Transverse colon (tissue), 4 donors: ENCODE measurements around the gene TPSG1. TPM values are rescaled to one million over a fixed set of nuclear protein-coding genes. Genes with fewer than 3 reads are reported as not detected.

Source experiments
- DNase-seq: peaks from one replicate; pipeline ENCODE4 v3.0.0-alpha.2; 2019
- H3K27ac ChIP-seq, 4 donors: fragments of 200-600 bp; sonication (generic); 2 replicates each; pipeline ENCODE4 v1.5.1; 2016 to 2018; ENCODE audit warnings: inconsistent platforms in 4 of 4
- H3K27me3 ChIP-seq: fragments of 200-600 bp; sonication (generic); 2 replicates; pipeline ENCODE4 v1.5.1; 2017; ENCODE audit warnings: inconsistent platforms
- H3K36me3 ChIP-seq, 4 donors: fragments of 200-600 bp; sonication (generic); 2 replicates each; pipeline ENCODE4 v1.5.1; 2017 to 2019; ENCODE audit warnings: inconsistent platforms in 4 of 4
- H3K4me1 ChIP-seq, 4 donors: fragments of 200-600 bp; sonication (generic); 2 replicates each; pipeline ENCODE4 v1.5.1; 2017 to 2020; ENCODE audit warnings: inconsistent platforms in 4 of 4
- H3K4me3 ChIP-seq, 4 donors: fragments of 200-600 bp; sonication (generic); 1 replicate in 1 of 4; 2 replicates in 3 of 4; pipeline versions ENCODE4 v1.5.1 to v1.6.1; 2017 to 2019; ENCODE audit warnings: inconsistent platforms in 4 of 4
- H3K9me3 ChIP-seq, 2 donors: fragments of 200-600 bp; sonication (generic); 2 replicates each; pipeline ENCODE4 v1.5.1; 2017 to 2019; ENCODE audit warnings: inconsistent platforms in 2 of 2
- CTCF ChIP-seq, 5 experiments: fragments of 200-600 bp in 3 of 5; fragments of 450-650 bp in 2 of 5; sonication (generic) in 3 of 5; IDR thresholded peaks; 1 replicate in 2 of 5; 2 replicates in 3 of 5; pipeline ENCODE4 v1.5.1; 2016 to 2017; ENCODE audit warnings: antibody characterized with exemption in 5 of 5, inconsistent platforms in 3 of 5, mild to moderate bottlenecking in 2 of 5, moderate library complexity in 1 of 5
- EP300 ChIP-seq: sonication (generic); formaldehyde crosslinking; IDR thresholded peaks from one replicate; pipeline ENCODE4 v1.6.1; 2017; ENCODE audit warnings: antibody characterized with exemption, low read depth
- POLR2A ChIP-seq: fragments of 450-650 bp; IDR thresholded peaks from one replicate; pipeline ENCODE4 v1.6.1; 2016; ENCODE audit warnings: antibody characterized with exemption, mild to moderate bottlenecking, moderate library complexity
- POLR2AphosphoS5 ChIP-seq, 3 donors: sonication (generic); formaldehyde crosslinking; IDR thresholded peaks; one replicate each; pipeline ENCODE4 v1.6.1; 2016; ENCODE audit warnings: antibody characterized with exemption in 3 of 3
- WGBS, 2 donors: methylation state at CpG; one replicate each; pipeline ENCODE4 v1.1.5; 2018; ENCODE audit warnings: low coverage in 1 of 2; 5-methylcytosine and 5-hydroxymethylcytosine counted together
- in situ Hi-C, 4 donors: fragments of 200-750 bp; cut with MboI; loops; one replicate each; pipeline versions ENCODE4 v1.15.0 to v1.15.1; 2017; ENCODE audit warnings: low sequenced_read_pairs in 3 of 4, low pct_ligation_motif_present in 1 of 4, low pct_unique_long_range_greater_than_20kb in 1 of 4
- intact Hi-C: fragments of 100-400 bp; cut with DNase I; formaldehyde crosslinking; loops from one replicate; pipeline ENCODE4 v1.15.1; 2023; ENCODE audit warnings: low total_unique reads
- total RNA-seq, 4 donors: library from RNA; depleted of rRNA; stranded (reverse); fragments of >200 nt; gene quantifications; one replicate each; pipeline ENCODE4 v1.1.0, GENCODE V29; 2016

The TPSG1 gene
- total RNA-seq, 4 donors from 2014 or later, result 20.9 to 41.0 (median 24.0) TPM; not detected in 1

DNA sequence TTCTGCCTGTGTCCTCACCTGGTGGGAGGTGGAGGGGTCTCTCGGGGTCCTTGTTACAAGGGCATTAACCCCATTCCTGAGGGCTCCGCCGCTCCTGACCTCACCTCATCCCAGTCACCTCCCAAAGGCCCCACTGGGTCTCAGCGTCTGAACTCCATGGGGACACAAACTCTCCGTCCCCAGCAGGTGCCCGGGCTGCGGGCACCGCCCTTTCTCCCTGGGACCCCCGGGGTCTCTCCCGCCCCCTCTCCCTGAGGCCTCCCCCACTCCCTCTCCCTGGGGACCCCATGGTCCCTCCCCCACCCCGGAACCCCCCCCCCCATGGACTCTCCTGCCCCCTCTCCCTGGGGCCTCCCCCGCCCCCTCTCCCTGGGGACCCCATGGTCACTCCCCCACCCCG lies 47.3 kb downstream of the TPSG1 start:
- no peak for TF ChIP-seq POLR2AphosphoS5 (IDR thresholded peaks at IDR 0.05)
- TF ChIP-seq POLR2A, result no peak
- no peak for TF ChIP-seq CTCF (IDR thresholded peaks at IDR 0.05)
- no peak for TF ChIP-seq EP300
- in situ Hi-C loops, result no loop called here
- Histone ChIP-seq H3K36me3 (no peaks in the 10 kb centered on the region), H3K27me3 (peaks cover 8% of the 10 kb centered on the region), H3K9me3 (no peaks in the 10 kb centered on the region), H3K4me3 (no peak overlapping the region), H3K27ac (peak overlapping the region in 2 of 4 donors; percentile 82 to 92), H3K4me1 (peaks cover 10 to 37% (median 26%) of the 10 kb centered on the region in 4 donors)
- intact Hi-C loops, result no loop called here
- 74% methylated on average over 11 of the region's 13 CpGs; no CpG with 5 or more reads in 1 of the 2 donors for WGBS, 2 donors
- DNase-seq, result no peak

GRCh38 chr16:1177053-1177452 lies 48.0 kb downstream of the TPSG1 start:
- in situ Hi-C loops (no loop called here), intact Hi-C loops (no loop called here)
- Histone ChIP-seq H3K9me3 (no peaks in the 10 kb centered on the region), H3K27ac (peak overlapping the region in 3 of 4 donors; percentile 82 to 92 (median 83)), H3K27me3 (peaks cover 8% of the 10 kb centered on the region), H3K36me3 (no peaks in the 10 kb centered on the region), H3K4me3 (no peak overlapping the region), H3K4me1 (peaks cover 6 to 32% (median 20%) of the 10 kb centered on the region in 4 donors)
- DNase-seq, result no peak
- 78% methylated on average over 19 of the region's 19 CpGs; no CpG with 5 or more reads in 1 of the 2 donors for WGBS, 2 donors
- TF ChIP-seq POLR2AphosphoS5 (IDR thresholded peaks at IDR 0.05) (no peak), POLR2A (no peak), CTCF (IDR thresholded peaks at IDR 0.05) (no peak), EP300 (no peak)

- no peaks in the 10 kb centered on the region for H3K9me3 ChIP-seq
- 71% methylated on average over 21 of the region's 24 CpGs; no CpG with 5 or more reads in 1 of the 2 donors for WGBS, 2 donors
- H3K4me1 ChIP-seq, result peaks cover 6 to 29% (median 17%) of the 10 kb centered on the region in 4 donors
- H3K27ac ChIP-seq, result peak overlapping the region in 3 of 4 donors; percentile 82 to 92 (median 83)
- in situ Hi-C loops, result no loop called here
- peaks cover 8% of the 10 kb centered on the region for H3K27me3 ChIP-seq
- no peak for DNase-seq
- H3K36me3 ChIP-seq, result no peaks in the 10 kb centered on the region
- TF ChIP-seq EP300 (no peak), POLR2AphosphoS5 (IDR thresholded peaks at IDR 0.05) (no peak), POLR2A (no peak), CTCF (IDR thresholded peaks at IDR 0.05) (no peak)
- intact Hi-C loops, result no loop called here
- H3K4me3 ChIP-seq, result no peak overlapping the region
Measured at GRCh38 chr16:1176280-1176897, 48.7 kb downstream of the TPSG1 start.

- no peak for DNase-seq
- H3K4me1 ChIP-seq, result peaks cover under 1 to 29% (median 16%) of the 10 kb centered on the region in 4 donors
- WGBS, 2 donors, result 74% methylated on average over 25 of the region's 29 CpGs; no CpG with 5 or more reads in 1 of the 2 donors
- intact Hi-C loops (no loop called here), in situ Hi-C loops (no loop called here)
- H3K4me3 ChIP-seq, result no peak overlapping the region
- H3K36me3 ChIP-seq, result no peaks in the 10 kb centered on the region
- H3K9me3 ChIP-seq, result no peaks in the 10 kb centered on the region
- TF ChIP-seq POLR2AphosphoS5 (IDR thresholded peaks at IDR 0.05), result no peak
- no peak for TF ChIP-seq POLR2A
- peaks cover 2% of the 10 kb centered on the region for H3K27me3 ChIP-seq
- H3K27ac ChIP-seq, result peak overlapping the region; percentile 23 to 92 (median 82)
Measured at GRCh38 chr16:1175566-1176279, 49.3 kb downstream of the TPSG1 start.
